Hepatocyte (in vitro differentiated cells): ENCODE data around the gene CILP. TPM values are rescaled to one million over a fixed set of nuclear protein-coding genes. Genes with fewer than 3 reads are reported as not detected.

Experiments used
- DNase-seq: peaks from one replicate; pipeline ENCODE4 v3.0.0-alpha.2; 2016; ENCODE audit warnings: low spot score
- H2AFZ ChIP-seq: fragments of 200-600 bp; sonication (generic); 2 replicates; pipeline ENCODE4 v1.6.0; 2016; ENCODE audit warnings: antibody characterized with exemption, mild to moderate bottlenecking
- H3K27ac ChIP-seq: fragments of 200-600 bp; sonication (generic); 2 replicates; pipeline ENCODE4 v1.5.1; 2016; ENCODE audit warnings: mild to moderate bottlenecking
- H3K27me3 ChIP-seq: fragments of 200-600 bp; sonication (generic); 2 replicates; pipeline ENCODE4 v1.6.1; 2016
- H3K36me3 ChIP-seq: fragments of 200-600 bp; sonication (generic); replicated peaks from 2 replicates; pipeline ENCODE4 v1.5.1; 2016; ENCODE audit warnings: low read depth; ENCODE audit not compliant: insufficient read depth
- H3K4me1 ChIP-seq: fragments of 200-600 bp; sonication (generic); 2 replicates; pipeline ENCODE4 v1.5.1; 2016; ENCODE audit warnings: mild to moderate bottlenecking, moderate library complexity; ENCODE audit not compliant: insufficient read depth
- H3K4me2 ChIP-seq: fragments of 200-600 bp; sonication (generic); 2 replicates; pipeline ENCODE4 v1.6.0; 2016
- H3K4me3 ChIP-seq: fragments of 200-600 bp; sonication (generic); 2 replicates; pipeline ENCODE4 v1.5.1; 2016; ENCODE audit warnings: mild to moderate bottlenecking
- H3K79me2 ChIP-seq: fragments of 200-600 bp; sonication (generic); 2 replicates; pipeline ENCODE4 v1.6.0; 2017; ENCODE audit warnings: mild to moderate bottlenecking
- H3K9me2 ChIP-seq: fragments of 200-600 bp; sonication (generic); replicated peaks from 2 replicates; pipeline ENCODE4 v1.6.0; 2017; ENCODE audit warnings: mild to moderate bottlenecking; ENCODE audit not compliant: insufficient read depth
- H3K9me3 ChIP-seq: fragments of 200-600 bp; sonication (generic); 2 replicates; pipeline ENCODE4 v1.5.1; 2016; ENCODE audit warnings: low read depth, mild to moderate bottlenecking
- H4K20me1 ChIP-seq: fragments of 200-600 bp; sonication (generic); 2 replicates; pipeline ENCODE4 v1.6.0; 2016; ENCODE audit warnings: mild to moderate bottlenecking; ENCODE audit not compliant: insufficient read depth, poor library complexity, severe bottlenecking
- EZH2 ChIP-seq: fragments of 200-600 bp; sonication (generic); IDR thresholded peaks from 2 replicates; pipeline ENCODE4 v1.6.1; 2016; ENCODE audit warnings: antibody characterized with exemption, mild to moderate bottlenecking, borderline replicate concordance
- EZH2phosphoT487 ChIP-seq: fragments of 200-600 bp; sonication (generic); IDR thresholded peaks from one replicate; pipeline ENCODE4 v1.6.1; 2018; ENCODE audit warnings: antibody characterized with exemption, mild to moderate bottlenecking, low read depth, moderate library complexity; ENCODE audit not compliant: unreplicated experiment, severe bottlenecking
- WGBS: methylation state at CpG from one replicate; pipeline ENCODE4 v1.1.6; 2016; ENCODE audit warnings: low lambda C conversion rate; ENCODE audit errors: missing lambda C conversion rate; 5-methylcytosine and 5-hydroxymethylcytosine counted together
- polyA plus RNA-seq: library from polyadenylated mRNA; unstranded; fragments of >200 nt; fragmentation: Nextera tagmentation; extraction: Ambion mirVana; gene quantifications from 2 replicates; pipeline ENCODE4 v1.2.1, GENCODE V29; 2016
- total RNA-seq: library from RNA; depleted of rRNA; stranded (reverse); fragments of >200 nt; gene quantifications from 2 replicates; pipeline ENCODE4 v1.2.3, GENCODE V29; 2014
- TF ChIP-seq, protein P1 (sequence below): fragments of 200-600 bp; sonication (generic); IDR thresholded peaks from 2 replicates; pipeline ENCODE4 v1.5.1; 2016; ENCODE audit warnings: antibody characterized with exemption, mild to moderate bottlenecking; ENCODE audit not compliant: poor library complexity

Gene CILP
- total and polyA plus RNA-seq, 2 experiments from 2014 or later: 67.1 to 96.4 TPM

DNA sequence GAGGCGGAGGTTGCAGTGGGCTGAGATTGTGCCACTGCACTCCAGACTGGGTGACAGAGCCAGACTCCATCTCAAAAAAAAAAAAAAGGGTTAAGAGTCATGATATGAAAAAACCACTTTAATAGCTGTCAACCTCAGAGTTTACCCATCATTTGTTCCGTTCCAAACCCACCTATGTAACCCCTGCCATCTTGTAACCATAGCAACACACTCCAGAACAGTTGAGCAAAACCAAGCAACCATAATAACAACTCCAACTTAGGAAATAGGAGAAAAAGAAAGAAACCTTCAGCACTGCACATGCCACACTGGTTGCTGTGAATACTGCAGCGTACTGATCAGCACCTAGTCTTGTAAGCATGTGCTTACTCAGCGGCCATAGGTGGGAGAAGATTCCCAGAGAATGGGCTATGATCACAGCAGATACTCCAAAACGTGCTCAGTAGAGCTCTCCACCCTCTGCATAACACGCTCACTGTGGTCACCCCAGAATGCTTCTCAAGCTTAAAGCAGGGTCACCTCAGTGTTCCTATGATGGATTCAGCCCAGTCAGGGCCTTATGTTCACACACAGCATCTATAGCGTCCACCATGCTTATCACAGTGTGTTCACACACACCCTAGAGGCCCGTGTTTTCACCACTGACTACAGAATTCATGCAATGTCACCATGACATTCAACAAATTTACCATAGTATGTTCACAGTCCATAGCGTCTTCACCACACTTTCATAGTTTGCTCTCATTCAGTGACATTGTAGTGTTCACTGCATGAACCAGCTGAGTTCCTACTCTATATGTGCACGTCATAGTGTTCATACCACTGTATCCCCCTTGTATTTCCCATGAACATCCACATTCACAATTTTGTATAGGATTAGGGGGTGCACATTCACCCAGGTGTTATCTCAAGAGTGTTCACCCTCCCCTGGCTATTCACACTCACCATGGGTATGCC, 6.5 kb upstream of the CILP start:
- H3K27ac ChIP-seq: no peak overlapping the region
- 90% methylated on average over 10 of the region's 10 CpGs for WGBS
- H2AFZ ChIP-seq: no peak overlapping the region
- H3K4me1 ChIP-seq: peaks cover 7% of the 10 kb centered on the region
- H3K4me3 ChIP-seq: no peak overlapping the region
- H3K4me2 ChIP-seq: no peak overlapping the region
- TF ChIP-seq EZH2phosphoT487 (no peak), EZH2 (no peak)
- TF ChIP-seq, protein P1, sequence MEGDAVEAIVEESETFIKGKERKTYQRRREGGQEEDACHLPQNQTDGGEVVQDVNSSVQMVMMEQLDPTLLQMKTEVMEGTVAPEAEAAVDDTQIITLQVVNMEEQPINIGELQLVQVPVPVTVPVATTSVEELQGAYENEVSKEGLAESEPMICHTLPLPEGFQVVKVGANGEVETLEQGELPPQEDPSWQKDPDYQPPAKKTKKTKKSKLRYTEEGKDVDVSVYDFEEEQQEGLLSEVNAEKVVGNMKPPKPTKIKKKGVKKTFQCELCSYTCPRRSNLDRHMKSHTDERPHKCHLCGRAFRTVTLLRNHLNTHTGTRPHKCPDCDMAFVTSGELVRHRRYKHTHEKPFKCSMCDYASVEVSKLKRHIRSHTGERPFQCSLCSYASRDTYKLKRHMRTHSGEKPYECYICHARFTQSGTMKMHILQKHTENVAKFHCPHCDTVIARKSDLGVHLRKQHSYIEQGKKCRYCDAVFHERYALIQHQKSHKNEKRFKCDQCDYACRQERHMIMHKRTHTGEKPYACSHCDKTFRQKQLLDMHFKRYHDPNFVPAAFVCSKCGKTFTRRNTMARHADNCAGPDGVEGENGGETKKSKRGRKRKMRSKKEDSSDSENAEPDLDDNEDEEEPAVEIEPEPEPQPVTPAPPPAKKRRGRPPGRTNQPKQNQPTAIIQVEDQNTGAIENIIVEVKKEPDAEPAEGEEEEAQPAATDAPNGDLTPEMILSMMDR: no peak
- DNase-seq: no peak
- H3K9me2 ChIP-seq: no peaks in the 10 kb centered on the region
- H3K36me3 ChIP-seq: no peaks in the 10 kb centered on the region
- H3K9me3 ChIP-seq: no peaks in the 10 kb centered on the region
- no peaks in the 10 kb centered on the region for H4K20me1 ChIP-seq
- no peaks in the 10 kb centered on the region for H3K79me2 ChIP-seq
- H3K27me3 ChIP-seq: no peaks in the 10 kb centered on the region

DNA sequence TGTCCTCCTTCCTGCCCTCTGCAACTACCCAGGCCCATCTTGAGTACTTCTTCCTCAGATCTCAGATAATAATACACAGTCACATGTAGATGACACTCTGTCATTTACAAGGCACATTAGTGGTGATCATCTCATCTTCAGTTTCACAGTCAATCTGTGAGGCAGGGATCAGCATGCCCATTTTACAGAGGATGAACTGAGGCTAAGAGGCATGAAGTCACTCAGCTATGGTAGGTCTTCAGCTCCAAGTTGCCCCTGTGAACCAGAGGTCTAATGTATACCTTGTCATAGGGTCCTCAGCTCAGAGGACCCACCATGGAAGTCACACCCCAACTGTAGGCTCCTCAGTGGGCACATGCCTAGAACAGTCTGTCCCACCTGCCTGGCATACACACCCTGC, 4.2 kb upstream of the CILP start:
- H3K36me3 ChIP-seq: no peaks in the 10 kb centered on the region
- H4K20me1 ChIP-seq: no peaks in the 10 kb centered on the region
- DNase-seq: no peak
- no peaks in the 10 kb centered on the region for H3K9me2 ChIP-seq
- no peaks in the 10 kb centered on the region for H3K79me2 ChIP-seq
- no peak for TF ChIP-seq EZH2phosphoT487
- no peak for TF ChIP-seq EZH2
- H3K9me3 ChIP-seq: no peaks in the 10 kb centered on the region
- H3K4me2 ChIP-seq: no peak overlapping the region
- H3K27ac ChIP-seq: no peak overlapping the region
- H3K4me3 ChIP-seq: no peak overlapping the region
- H3K4me1 ChIP-seq: peaks cover 22% of the 10 kb centered on the region
- no peaks in the 10 kb centered on the region for H3K27me3 ChIP-seq
- H2AFZ ChIP-seq: no peak overlapping the region

DNA sequence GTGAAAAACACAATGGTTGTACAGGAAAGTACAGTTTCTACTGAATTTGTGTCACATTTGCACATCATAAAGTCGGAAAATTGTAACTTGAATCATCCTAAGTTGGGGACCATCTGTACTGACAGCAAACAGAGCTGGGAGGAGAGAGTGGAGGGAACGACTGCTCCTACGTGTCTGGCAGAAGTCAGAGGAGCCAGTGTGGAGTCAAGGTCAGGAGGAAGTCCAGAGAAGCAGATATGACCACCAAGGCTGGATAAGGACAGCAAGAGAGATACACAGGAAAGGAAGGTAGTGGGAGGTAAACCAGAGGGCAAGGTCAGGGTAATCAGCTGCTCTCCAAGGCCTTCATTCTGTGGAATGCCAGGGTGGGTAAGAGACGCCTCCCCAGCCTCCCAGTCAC, 2.7 kb upstream of the CILP start:
- H3K4me1 ChIP-seq: peaks cover 33% of the 10 kb centered on the region
- no peaks in the 10 kb centered on the region for H4K20me1 ChIP-seq
- WGBS: 82% methylated on average over 4 of the region's 4 CpGs
- H3K36me3 ChIP-seq: no peaks in the 10 kb centered on the region
- H3K9me3 ChIP-seq: no peaks in the 10 kb centered on the region
- no peaks in the 10 kb centered on the region for H3K27me3 ChIP-seq
- no peak overlapping the region for H3K27ac ChIP-seq
- DNase-seq: no peak
- H3K9me2 ChIP-seq: no peaks in the 10 kb centered on the region
- H3K4me2 ChIP-seq: no peak overlapping the region
- H3K79me2 ChIP-seq: no peaks in the 10 kb centered on the region
- no peak overlapping the region for H3K4me3 ChIP-seq
- no peak overlapping the region for H2AFZ ChIP-seq
- TF ChIP-seq EZH2phosphoT487 (no peak), EZH2 (no peak)
- TF ChIP-seq, protein P1: no peak

DNA sequence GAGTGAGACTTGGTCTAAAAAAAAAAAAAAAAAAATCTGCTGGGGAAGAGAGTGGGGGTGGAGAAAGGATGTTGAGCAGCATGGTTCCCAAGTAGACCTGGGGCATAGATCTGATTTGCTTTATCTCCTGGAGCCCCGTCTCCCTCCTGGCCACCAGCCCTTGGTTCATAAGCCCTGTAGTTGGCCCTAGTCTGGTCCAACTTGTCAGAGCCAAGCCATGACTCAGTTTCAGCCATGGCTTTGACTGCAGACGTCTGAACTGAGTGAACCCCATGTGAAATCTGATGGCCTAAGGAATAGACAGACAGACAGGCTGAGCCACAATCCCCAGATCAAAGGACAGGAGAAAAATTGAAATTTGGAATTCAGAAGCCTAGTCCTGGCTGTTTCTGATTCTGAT, 2.0 kb upstream of the CILP start:
- H4K20me1 ChIP-seq: no peaks in the 10 kb centered on the region
- H3K27me3 ChIP-seq: no peaks in the 10 kb centered on the region
- H3K79me2 ChIP-seq: no peaks in the 10 kb centered on the region
- WGBS: 86% methylated on average over 2 of the region's 2 CpGs
- H3K36me3 ChIP-seq: no peaks in the 10 kb centered on the region
- H3K9me2 ChIP-seq: no peaks in the 10 kb centered on the region
- H3K4me2 ChIP-seq: no peak overlapping the region
- H3K4me3 ChIP-seq: no peak overlapping the region
- TF ChIP-seq, protein P1: no peak
- no peak for TF ChIP-seq EZH2
- no peak for TF ChIP-seq EZH2phosphoT487
- DNase-seq: no peak
- no peak overlapping the region for H3K27ac ChIP-seq
- no peaks in the 10 kb centered on the region for H3K9me3 ChIP-seq
- peaks cover 33% of the 10 kb centered on the region for H3K4me1 ChIP-seq
- no peak overlapping the region for H2AFZ ChIP-seq
